H1 (cell line): ENCODE results near the gene TMIGD2. TPM values are rescaled to one million over a fixed set of nuclear protein-coding genes. Genes with fewer than 3 reads are reported as not detected.
"Not testable (repeated sequence)": the region's sequence is repeated elsewhere in the genome, so short reads cannot be mapped to it uniquely, and the experiment has no call there.

ENCODE experiments used
- CTCF ChIA-PET: fragments of 300-600 bp; sonication (Branson Sonifier 250); formaldehyde crosslinking; loops from one replicate; lab custom pipeline; 2021; ENCODE audit not compliant: partially characterized antibody; lab: Charles Lee
- POLR2A ChIA-PET: fragments of 300-600 bp; sonication (Branson Sonifier 250); formaldehyde crosslinking; loops from one replicate; lab custom pipeline; 2021; ENCODE audit warnings: inconsistent platforms; ENCODE audit not compliant: partially characterized antibody; lab: Charles Lee
- DNase-seq, 2 experiments: peaks; one replicate each; pipeline versions ENCODE4 v3.0.0 to v3.0.0-alpha.2; 2010 to 2022; ENCODE audit warnings: low spot score in 2 of 2, low read depth in 1 of 2, mixed read lengths in 1 of 2
- FAIRE-seq: peaks from 2 replicates; lab custom pipeline; 2011; peaks lifted over from hg19 to GRCh38; lab: Jason Lieb, UNC
- H2AFZ ChIP-seq: 2 replicates; pipeline ENCODE4 v1.8.1; 2012; ENCODE audit warnings: low read length, inconsistent platforms
- H2AK5ac ChIP-seq: 2 replicates; pipeline ENCODE4 v1.6.1; 2013; ENCODE audit warnings: low read depth, low read length
- H2BK120ac ChIP-seq: replicated peaks from 2 replicates; pipeline ENCODE3; 2013; ENCODE audit warnings: low read depth, low read length, inconsistent platforms
- H2BK12ac ChIP-seq: 2 replicates; pipeline ENCODE4 v1.6.1; 2013; ENCODE audit warnings: low read depth, low read length
- H2BK15ac ChIP-seq: 2 replicates; pipeline ENCODE4 v1.6.1; 2013; ENCODE audit warnings: low read length
- H2BK20ac ChIP-seq: 2 replicates; pipeline ENCODE4 v1.6.1; 2013; ENCODE audit warnings: low read length
- H2BK5ac ChIP-seq: 2 replicates; pipeline ENCODE4 v1.6.1; 2013; ENCODE audit warnings: low read depth, low read length
- H3K14ac ChIP-seq: 2 replicates; pipeline ENCODE4 v1.6.1; 2013; ENCODE audit warnings: inconsistent platforms; ENCODE audit not compliant: insufficient read length
- H3K18ac ChIP-seq: 2 replicates; pipeline ENCODE4 v1.6.1; 2013; ENCODE audit warnings: low read length; ENCODE audit errors: extremely low read depth
- H3K23ac ChIP-seq: 2 replicates; pipeline ENCODE4 v1.6.1; 2013; ENCODE audit warnings: inconsistent platforms; ENCODE audit not compliant: insufficient read length
- H3K23me2 ChIP-seq: 2 replicates; pipeline ENCODE4 v1.6.1; 2013; ENCODE audit warnings: low read depth, low read length
- H3K27ac ChIP-seq: 2 replicates; pipeline ENCODE4 v1.6.1; 2011; ENCODE audit warnings: low read depth, low read length, inconsistent platforms
- H3K27me3 ChIP-seq, 4 experiments: replicated peaks in 1 of 4; 1 replicate in 1 of 4; 2 replicates in 3 of 4; pipeline versions ENCODE4 v1.6.1 to v1.8.1; 2011 to 2013; ENCODE audit warnings: low read length in 3 of 4, mild to moderate bottlenecking in 3 of 4, inconsistent platforms in 2 of 4, mixed read lengths in 2 of 4, moderate library complexity in 1 of 4; ENCODE audit not compliant: control insufficient read depth in 3 of 4, insufficient read depth in 3 of 4; ENCODE audit errors: extremely low read depth in 1 of 4
- H3K36me3 ChIP-seq, 4 experiments: 2 replicates each; pipeline versions ENCODE4 v1.6.1 to v1.8.1; 2011 to 2013; ENCODE audit warnings: mild to moderate bottlenecking in 4 of 4, low read length in 3 of 4, moderate library complexity in 2 of 4, control low read depth in 1 of 4, inconsistent platforms in 1 of 4; ENCODE audit not compliant: insufficient read depth in 4 of 4, control insufficient read depth in 2 of 4
- H3K4ac ChIP-seq: replicated peaks from 2 replicates; pipeline ENCODE3; 2013; ENCODE audit warnings: low read length, low read depth, mixed read lengths, inconsistent platforms; ENCODE audit not compliant: insufficient read length
- H3K4me1 ChIP-seq, 4 experiments: replicated peaks in 1 of 4; 1 replicate in 1 of 4; 2 replicates in 3 of 4; pipeline versions ENCODE4 v1.6.1 to v1.8.1; 2011 to 2013; ENCODE audit warnings: low read length in 3 of 4, inconsistent platforms in 2 of 4, mixed read lengths in 1 of 4; ENCODE audit not compliant: insufficient read depth in 4 of 4, control insufficient read depth in 3 of 4
- H3K4me2 ChIP-seq, 2 experiments: 2 replicates each; pipeline versions ENCODE4 v1.6.1 to v1.8.1; 2011 to 2013; ENCODE audit warnings: low read depth in 2 of 2, low read length in 2 of 2, control low read depth in 1 of 2, inconsistent platforms in 1 of 2, mild to moderate bottlenecking in 1 of 2; ENCODE audit not compliant: insufficient read depth in 1 of 2
- H3K4me3 ChIP-seq, 4 experiments: fragments of 200-600, 300-600 bp in 1 of 4; sonication (generic), shearing (Covaris generic), sonication (Bioruptor Twin) in 1 of 4; 2 replicates each; pipeline versions ENCODE4 v1.5.1 to v1.8.1; 2011 to 2016; ENCODE audit warnings: low read length in 4 of 4, low read depth in 3 of 4, control low read depth in 2 of 4, inconsistent platforms in 2 of 4, mild to moderate bottlenecking in 2 of 4, mixed read lengths in 1 of 4, moderate library complexity in 1 of 4; ENCODE audit not compliant: insufficient read depth in 2 of 4; ENCODE audit errors: extremely low read depth in 1 of 4
- H3K56ac ChIP-seq: replicated peaks from 2 replicates; pipeline ENCODE3; 2013; ENCODE audit warnings: low read depth, mild to moderate bottlenecking, mixed read lengths, low read length, inconsistent platforms; ENCODE audit not compliant: insufficient read length
- H3K79me1 ChIP-seq: 2 replicates; pipeline ENCODE4 v1.6.1; 2013; ENCODE audit warnings: low read depth, low read length, control low read depth
- H3K79me2 ChIP-seq, 2 experiments: 2 replicates each; pipeline versions ENCODE4 v1.6.1 to v1.8.1; 2012 to 2013; ENCODE audit warnings: low read length in 2 of 2, mild to moderate bottlenecking in 2 of 2, inconsistent platforms in 1 of 2; ENCODE audit not compliant: insufficient read depth in 2 of 2, control insufficient read depth in 1 of 2
- H3K9ac ChIP-seq, 4 experiments: replicated peaks in 1 of 4; 1 replicate in 1 of 4; 2 replicates in 3 of 4; pipeline versions ENCODE4 v1.6.1 to v1.8.1; 2011 to 2013; ENCODE audit warnings: low read depth in 3 of 4, low read length in 3 of 4, control low read depth in 2 of 4, mild to moderate bottlenecking in 2 of 4, moderate library complexity in 2 of 4, inconsistent platforms in 1 of 4; ENCODE audit errors: extremely low read depth in 1 of 4
- H3K9me3 ChIP-seq, 2 experiments: 2 replicates each; pipeline versions ENCODE4 v1.6.1 to v1.8.1; 2012 to 2013; ENCODE audit warnings: mild to moderate bottlenecking in 2 of 2, moderate library complexity in 2 of 2, control low read depth in 1 of 2, inconsistent platforms in 1 of 2, low read depth in 1 of 2, low read length in 1 of 2, mixed read lengths in 1 of 2; ENCODE audit not compliant: insufficient read depth in 2 of 2
- H4K20me1 ChIP-seq, 2 experiments: replicated peaks in 1 of 2; 2 replicates each; pipeline versions ENCODE3 to v1.8.1; 2011 to 2013; ENCODE audit warnings: inconsistent platforms in 2 of 2, low read length in 2 of 2, mild to moderate bottlenecking in 1 of 2; ENCODE audit not compliant: insufficient read depth in 2 of 2, control insufficient read depth in 1 of 2
- H4K5ac ChIP-seq: 2 replicates; pipeline ENCODE4 v1.6.1; 2013; ENCODE audit warnings: low read length, low read depth, mixed read lengths, inconsistent platforms; ENCODE audit not compliant: insufficient read length
- H4K8ac ChIP-seq: 2 replicates; pipeline ENCODE4 v1.8.0; 2013; ENCODE audit warnings: mild to moderate bottlenecking, moderate library complexity, low read length, inconsistent platforms; ENCODE audit not compliant: insufficient read depth; ENCODE audit errors: extremely low read depth
- H4K91ac ChIP-seq: replicated peaks from 2 replicates; pipeline ENCODE3; 2013; ENCODE audit warnings: low read length, mixed read lengths, inconsistent platforms; ENCODE audit not compliant: insufficient read length
- WGBS, 2 experiments: shearing (Covaris generic) in 1 of 2; methylation state at CpG; one replicate each; pipeline versions ENCODE4 v1.1.6 to v1.1.7; 2013 to 2015; ENCODE audit warnings: low lambda C conversion rate in 2 of 2, mixed read lengths in 2 of 2, inconsistent platforms in 1 of 2, low coverage in 1 of 2, missing lambda C conversion rate in 1 of 2; ENCODE audit not compliant: insufficient replicate concordance in 2 of 2, insufficient coverage in 1 of 2, insufficient read length in 1 of 2; ENCODE audit errors: extremely low coverage in 1 of 2, missing lambda C conversion rate in 1 of 2; 5-methylcytosine and 5-hydroxymethylcytosine counted together
- polyA plus RNA-seq, 7 experiments: library from polyadenylated mRNA; depleted of rRNA in 3 of 7; stranded (reverse) in 5 of 7; unstranded in 2 of 7; fragments of >200 nt in 5 of 7; fragments of 200-250 nt in 2 of 7; gene quantifications; 1 replicate in 5 of 7; 2 replicates in 1 of 7; 4 replicates in 1 of 7; pipeline versions ENCODE4 v1.2.1 to v1.2.3, GENCODE V29; 2011 to 2013; ENCODE audit warnings: missing spikeins in 2 of 7, mixed read lengths in 2 of 7
- total RNA-seq: library from RNA; stranded (reverse); fragmentation: NEBNext Ultra II Directional; extraction: Animal tissue kit (Norgen Biotek cat#: 25700); gene quantifications from 2 replicates; pipeline ENCODE4 v1.2.1, GENCODE V29; 2021

Gene TMIGD2
- total and polyA plus RNA-seq, 2 of the 8 experiments (the other 6 are each of a cell fraction or from before 2014, with no cell fraction given) = 0.39 to 0.41 TPM

GRCh38 chr19:4245938-4246337 lies 56.3 kb downstream of the TMIGD2 start:
- H4K5ac ChIP-seq, H3K9ac ChIP-seq, H4K91ac ChIP-seq, H2BK20ac ChIP-seq, H3K4me1 ChIP-seq, H3K27ac ChIP-seq, H3K79me1 ChIP-seq, H3K56ac ChIP-seq, H3K23ac ChIP-seq, H4K20me1 ChIP-seq, DNase-seq, H3K14ac ChIP-seq, FAIRE-seq, H2AK5ac ChIP-seq, H3K27me3 ChIP-seq, H3K79me2 ChIP-seq, H2BK5ac ChIP-seq, H2BK120ac ChIP-seq, H3K23me2 ChIP-seq, H3K9me3 ChIP-seq, H3K4ac ChIP-seq, H3K18ac ChIP-seq: not testable (repeated sequence)
- Histone ChIP-seq H2AFZ (peak overlapping the region; percentile 56; the same call in 1 of the 2 replicates), H3K4me2 (peak overlapping the region; percentile 72 to 77; a peak in 2 of 4 replicates), H2BK15ac (peak overlapping the region; percentile 95; the same call in 1 of the 2 replicates), H4K8ac (peak overlapping the region; percentile 90; the same call in 1 of the 2 replicates), H2BK12ac (peak overlapping the region; percentile 12; the same call in 1 of the 2 replicates), H3K36me3 (peaks cover 14 to 18% (median 16%) of the 10 kb centered on the region in 4 experiments), H3K4me3 (peak overlapping the region in 2 of 4 experiments; percentile 44 to 79; a peak in 3 of 8 replicates)
- WGBS, 2 experiments = 91% methylated on average over 6 of the region's 6 CpGs; no CpG with 5 or more reads in 1 of the 2 experiments
- POLR2A ChIA-PET = interaction anchor here (1.4 kb wide), 1 partner anchor 9 kb away, joined by 3 read pairs; no protein-coding TSS in a partner anchor
- CTCF ChIA-PET = interaction anchor here (5.3 kb wide), 1 partner anchor 12 kb away, joined by 25 read pairs; no protein-coding TSS in a partner anchor

Other genes starting within 250 kb of the TMIGD2 start
- 16.6 and 17.8 TPM in 2 replicates for gene ZBTB7A, start 235.5 kb downstream of the TMIGD2 start, total RNA-seq
- 5.6 and 9.1 TPM in 2 replicates for gene ZBTB7A, start 235.5 kb downstream of the TMIGD2 start, polyA plus RNA-seq (2011; rRNA removed)
- 161 and 162 TPM in 2 replicates for gene MAP2K2, start 178.3 kb downstream of the TMIGD2 start, total RNA-seq
- gene MAP2K2, start 178.3 kb downstream of the TMIGD2 start, polyA plus RNA-seq (2011; rRNA removed) = 111 and 194 TPM in 2 replicates
- not detected in 2 replicates for gene CREB3L3, start 148.8 kb downstream of the TMIGD2 start, total RNA-seq
- gene CREB3L3, start 148.8 kb downstream of the TMIGD2 start, polyA plus RNA-seq (2011; rRNA removed) = 0.12 and 0.17 TPM in 2 replicates
- gene SIRT6, start 119.8 kb downstream of the TMIGD2 start, total RNA-seq = 23.9 and 25.2 TPM in 2 replicates
- 27.0 and 39.3 TPM in 2 replicates for gene SIRT6, start 119.8 kb downstream of the TMIGD2 start, polyA plus RNA-seq (2011; rRNA removed)
- gene ANKRD24, start 119.7 kb downstream of the TMIGD2 start, total RNA-seq = 14.1 and 14.5 TPM in 2 replicates
- gene ANKRD24, start 119.7 kb downstream of the TMIGD2 start, polyA plus RNA-seq (2011; rRNA removed) = 7.6 and 15.1 TPM in 2 replicates
- gene EBI3, start 72.9 kb downstream of the TMIGD2 start, total RNA-seq = 0.99 and 1.1 TPM in 2 replicates
- 5.2 and 8.4 TPM in 2 replicates for gene EBI3, start 72.9 kb downstream of the TMIGD2 start, polyA plus RNA-seq (2011; rRNA removed)
- 26.8 and 28.6 TPM in 2 replicates for gene YJU2, start 55.3 kb downstream of the TMIGD2 start, total RNA-seq
- 27.7 and 35.4 TPM in 2 replicates for gene YJU2, start 55.3 kb downstream of the TMIGD2 start, polyA plus RNA-seq (2011; rRNA removed)
- 5.8 and 7.3 TPM in 2 replicates for gene SHD, start 23.1 kb downstream of the TMIGD2 start, total RNA-seq
- 10.7 and 15.5 TPM in 2 replicates for gene SHD, start 23.1 kb downstream of the TMIGD2 start, polyA plus RNA-seq (2011; rRNA removed)
- 54.8 and 58.8 TPM in 2 replicates for gene FSD1, start 2.2 kb upstream of the TMIGD2 start, total RNA-seq
- gene FSD1, start 2.2 kb upstream of the TMIGD2 start, polyA plus RNA-seq (2011; rRNA removed) = 181 and 194 TPM in 2 replicates
- gene STAP2, start 36.4 kb upstream of the TMIGD2 start, total RNA-seq = 15.3 and 18.1 TPM in 2 replicates
- 33.6 and 37.3 TPM in 2 replicates for gene STAP2, start 36.4 kb upstream of the TMIGD2 start, polyA plus RNA-seq (2011; rRNA removed)
- 24.2 and 27.7 TPM in 2 replicates for gene MPND, start 41.2 kb upstream of the TMIGD2 start, total RNA-seq
- gene MPND, start 41.2 kb upstream of the TMIGD2 start, polyA plus RNA-seq (2011; rRNA removed) = 22.9 and 31.6 TPM in 2 replicates
- gene SH3GL1, start 98.2 kb upstream of the TMIGD2 start, total RNA-seq = 102 TPM in 2 replicates
- 81.5 and 120 TPM in 2 replicates for gene SH3GL1, start 98.2 kb upstream of the TMIGD2 start, polyA plus RNA-seq (2011; rRNA removed)
- gene CHAF1A, start 100.3 kb upstream of the TMIGD2 start, total RNA-seq = 146 and 147 TPM in 2 replicates
- 122 and 190 TPM in 2 replicates for gene CHAF1A, start 100.3 kb upstream of the TMIGD2 start, polyA plus RNA-seq (2011; rRNA removed)
- 28.0 and 29.9 TPM in 2 replicates for gene UBXN6, start 155.4 kb upstream of the TMIGD2 start, total RNA-seq
- 43.8 and 63.0 TPM in 2 replicates for gene UBXN6, start 155.4 kb upstream of the TMIGD2 start, polyA plus RNA-seq (2011; rRNA removed)
- 102 and 106 TPM in 2 replicates for gene HDGFL2, start 169.9 kb upstream of the TMIGD2 start, total RNA-seq
- gene HDGFL2, start 169.9 kb upstream of the TMIGD2 start, polyA plus RNA-seq (2011; rRNA removed) = 31.1 and 46.8 TPM in 2 replicates
- 0.45 and 0.54 TPM in 2 replicates for gene PLIN4, start 216.1 kb upstream of the TMIGD2 start, total RNA-seq
- 0.35 and 0.67 TPM in 2 replicates for gene PLIN4, start 216.1 kb upstream of the TMIGD2 start, polyA plus RNA-seq (2011; rRNA removed)
- 1.8 and 2.0 TPM in 2 replicates for gene PLIN5, start 232.8 kb upstream of the TMIGD2 start, total RNA-seq
- 2.5 and 2.6 TPM in 2 replicates for gene PLIN5, start 232.8 kb upstream of the TMIGD2 start, polyA plus RNA-seq (2011; rRNA removed)
- gene LRG1, start 237.6 kb upstream of the TMIGD2 start, total RNA-seq = 0.36 and 0.48 TPM in 2 replicates
- 0.64 and 0.79 TPM in 2 replicates for gene LRG1, start 237.6 kb upstream of the TMIGD2 start, polyA plus RNA-seq (2011; rRNA removed)